Peyer's patch (tissue), 4 donors: Measurements from ENCODE around the gene RAB35.

ENCODE experiments used
- CTCF ChIP-seq, 6 experiments: fragments of 450-650 bp in 4 of 6; fragments of 200-600 bp in 2 of 6; sonication (generic) in 1 of 6; IDR thresholded peaks; one replicate each; pipeline ENCODE4 v1.5.1; 2017 to 2019; ENCODE audit warnings: antibody characterized with exemption in 6 of 6, mild to moderate bottlenecking in 3 of 6, moderate library complexity in 1 of 6
- POLR2A ChIP-seq, 2 donors: fragments of 450-650 bp; IDR thresholded peaks; one replicate each; pipeline ENCODE4 v1.5.1; 2017; ENCODE audit warnings: antibody characterized with exemption in 2 of 2, mild to moderate bottlenecking in 2 of 2, moderate library complexity in 2 of 2

- TF ChIP-seq CTCF (IDR thresholded peaks at IDR 0.05) (no peak), POLR2A (IDR thresholded peaks at IDR 0.05) (no peak)
Measured at GRCh38 chr12:120062976-120063579, 53.5 kb downstream of the RAB35 start.
